Activated CD4-positive, alpha-beta T cell treated with anti-CD3 and anti-CD28 coated beads, Interleukin-2, amount 50 U/mL, for 16 hours (primary cell): ENCODE results near the gene RASGRF1.
"Not testable (repeated sequence)": the region's sequence is repeated elsewhere in the genome, so short reads cannot be mapped to it uniquely, and the experiment has no call there.

ENCODE experiments used
- DNase-seq: peaks from one replicate; pipeline ENCODE4 v3.0.0-alpha.2; 2020

RASGRF1 gene

DNA sequence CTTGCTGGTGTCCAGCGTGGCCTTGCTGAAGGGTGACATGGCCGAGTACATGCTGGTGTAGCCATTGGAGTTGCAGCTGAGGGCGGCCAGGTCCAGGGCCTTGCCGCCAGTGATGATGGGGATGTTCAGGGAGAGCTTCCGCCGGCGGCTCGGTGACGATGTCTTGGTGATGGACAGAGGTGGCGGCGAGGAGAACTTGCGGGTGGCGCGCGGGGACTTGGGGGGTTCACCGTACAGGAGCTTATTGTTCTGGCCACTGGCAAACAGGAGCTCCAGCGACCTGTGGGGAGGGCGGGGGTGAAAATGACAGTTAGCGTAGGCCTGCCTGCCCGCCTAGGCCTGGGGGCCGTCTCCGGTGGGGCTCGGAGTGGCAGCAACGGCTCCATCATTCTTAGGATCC lies 86.7 kb downstream of the RASGRF1 start:
- DNase-seq: no peak

DNA sequence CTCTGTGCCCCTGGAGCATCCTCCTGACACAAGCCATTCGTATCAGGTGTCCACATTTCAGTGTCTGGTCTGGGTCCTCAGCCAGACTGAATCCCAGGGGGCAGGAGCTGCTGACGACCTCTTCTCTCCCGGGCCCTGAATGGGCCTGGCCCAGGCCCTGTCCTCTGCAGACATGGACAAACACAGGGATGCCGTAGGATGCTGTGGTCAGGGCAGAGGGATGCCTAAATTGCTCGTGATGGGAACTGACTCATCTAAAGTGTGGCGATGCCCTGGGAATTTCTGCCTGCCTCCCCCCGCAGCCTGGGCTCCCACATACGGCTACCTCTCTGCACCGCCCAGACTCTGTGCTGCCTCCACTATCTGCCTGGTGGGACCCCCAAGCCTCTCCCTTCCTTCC lies 87.3 kb downstream of the RASGRF1 start:
- no peak for DNase-seq

DNA sequence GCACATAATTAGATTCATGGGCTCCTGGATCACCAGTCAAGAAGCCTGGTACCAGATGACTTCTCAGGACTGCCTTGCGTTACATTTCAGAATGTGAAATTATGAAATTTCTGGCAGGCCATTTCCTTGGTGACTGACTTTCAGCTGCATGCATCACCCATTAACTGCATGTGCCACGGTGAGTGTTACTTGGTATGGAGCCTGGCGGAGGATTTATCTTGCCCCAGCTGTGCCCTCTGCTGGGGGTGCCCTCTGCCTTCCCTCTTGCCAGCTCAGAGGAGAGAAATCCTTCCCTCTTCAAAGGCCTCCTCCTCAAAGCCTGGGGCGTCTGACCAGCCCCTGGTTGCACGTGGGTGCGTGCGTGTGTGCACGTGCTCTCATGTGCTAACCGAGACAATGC lies 88.0 kb downstream of the RASGRF1 start:
- no peak for DNase-seq

DNA sequence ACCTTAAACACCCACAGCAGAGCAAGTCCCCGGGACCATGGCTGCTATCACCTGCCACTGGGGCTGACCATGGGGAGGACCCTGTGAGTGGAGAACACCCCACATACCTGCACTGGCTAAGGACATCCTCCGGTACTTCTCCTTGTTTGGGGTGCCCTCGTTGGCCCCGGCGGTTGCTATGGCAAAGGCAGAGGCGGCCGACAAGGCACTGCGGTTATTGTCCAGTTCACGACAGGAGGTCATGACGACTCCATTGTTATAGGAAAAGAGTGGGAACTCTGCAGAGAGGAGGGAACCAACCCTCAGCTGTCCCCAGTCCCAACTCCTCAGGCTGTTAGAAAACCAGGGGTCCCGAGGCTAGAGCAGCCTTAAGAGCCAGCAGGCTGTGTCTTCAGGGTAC lies 90.9 kb downstream of the RASGRF1 start:
- no peak for DNase-seq

DNA sequence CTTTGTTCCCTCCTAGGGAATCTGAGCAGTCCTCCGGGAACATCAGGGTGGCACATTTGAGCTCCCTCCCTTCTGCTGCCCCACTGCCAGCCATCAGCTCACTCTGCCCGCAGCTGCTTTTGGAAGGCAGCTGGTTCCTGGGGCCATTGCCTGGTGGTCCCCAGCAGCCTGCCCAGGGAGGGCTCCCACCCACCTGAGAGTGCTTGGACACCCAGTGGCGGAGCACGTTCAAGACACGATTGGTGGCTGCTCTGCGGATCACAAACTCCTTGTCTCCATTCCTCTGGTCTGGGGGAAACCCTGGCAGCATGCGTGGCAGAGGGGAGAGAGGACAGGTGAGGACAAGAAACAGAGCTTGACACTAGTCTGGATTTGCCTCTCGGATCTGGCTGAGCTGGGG lies 92.1 kb downstream of the RASGRF1 start:
- no peak for DNase-seq

DNA sequence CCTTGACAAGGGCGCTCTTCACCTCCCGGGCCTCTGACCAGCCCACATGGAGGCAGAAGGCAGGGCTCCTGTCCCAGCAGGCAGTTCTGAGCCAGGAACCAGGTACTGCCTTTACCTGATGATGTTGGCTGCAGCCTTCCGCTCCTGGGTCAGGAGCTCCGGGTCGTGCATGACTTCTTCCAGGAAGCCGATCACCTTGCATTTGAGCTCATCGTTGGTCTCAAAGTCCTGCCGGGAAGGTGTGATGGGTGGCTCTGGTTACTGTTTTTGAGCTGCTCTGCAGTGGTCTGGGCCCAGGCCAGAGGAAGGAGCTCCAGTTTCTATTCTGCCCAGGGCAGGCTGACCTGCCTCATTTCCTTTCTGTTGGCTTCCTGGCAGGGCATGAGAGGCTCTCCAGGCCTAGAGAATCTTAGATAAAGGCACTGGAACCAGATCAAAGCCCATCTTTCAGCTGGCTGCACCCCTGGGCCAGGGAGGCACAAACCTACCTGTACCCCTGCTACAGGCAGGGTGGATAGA lies 92.5 kb downstream of the RASGRF1 start:
- no peak for DNase-seq

DNA sequence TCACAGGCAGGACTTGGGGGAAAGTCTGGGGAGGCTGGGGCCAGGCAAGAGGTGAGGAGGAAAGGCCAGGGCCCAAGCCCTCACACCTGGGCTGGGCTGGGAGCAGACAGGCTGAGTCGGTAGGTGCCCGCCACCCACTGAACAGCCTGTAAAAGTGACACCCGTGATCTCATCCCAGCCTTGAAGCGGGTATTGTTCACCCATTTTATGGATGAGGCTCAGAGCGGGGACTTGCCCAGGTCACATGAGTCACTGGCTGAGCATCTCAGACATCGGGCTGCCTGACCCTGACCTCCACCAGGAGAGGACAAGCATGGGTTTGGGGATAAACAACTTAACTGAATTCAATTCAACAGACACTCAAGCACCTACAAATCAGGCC lies 93.7 kb downstream of the RASGRF1 start:
- no peak for DNase-seq

DNA sequence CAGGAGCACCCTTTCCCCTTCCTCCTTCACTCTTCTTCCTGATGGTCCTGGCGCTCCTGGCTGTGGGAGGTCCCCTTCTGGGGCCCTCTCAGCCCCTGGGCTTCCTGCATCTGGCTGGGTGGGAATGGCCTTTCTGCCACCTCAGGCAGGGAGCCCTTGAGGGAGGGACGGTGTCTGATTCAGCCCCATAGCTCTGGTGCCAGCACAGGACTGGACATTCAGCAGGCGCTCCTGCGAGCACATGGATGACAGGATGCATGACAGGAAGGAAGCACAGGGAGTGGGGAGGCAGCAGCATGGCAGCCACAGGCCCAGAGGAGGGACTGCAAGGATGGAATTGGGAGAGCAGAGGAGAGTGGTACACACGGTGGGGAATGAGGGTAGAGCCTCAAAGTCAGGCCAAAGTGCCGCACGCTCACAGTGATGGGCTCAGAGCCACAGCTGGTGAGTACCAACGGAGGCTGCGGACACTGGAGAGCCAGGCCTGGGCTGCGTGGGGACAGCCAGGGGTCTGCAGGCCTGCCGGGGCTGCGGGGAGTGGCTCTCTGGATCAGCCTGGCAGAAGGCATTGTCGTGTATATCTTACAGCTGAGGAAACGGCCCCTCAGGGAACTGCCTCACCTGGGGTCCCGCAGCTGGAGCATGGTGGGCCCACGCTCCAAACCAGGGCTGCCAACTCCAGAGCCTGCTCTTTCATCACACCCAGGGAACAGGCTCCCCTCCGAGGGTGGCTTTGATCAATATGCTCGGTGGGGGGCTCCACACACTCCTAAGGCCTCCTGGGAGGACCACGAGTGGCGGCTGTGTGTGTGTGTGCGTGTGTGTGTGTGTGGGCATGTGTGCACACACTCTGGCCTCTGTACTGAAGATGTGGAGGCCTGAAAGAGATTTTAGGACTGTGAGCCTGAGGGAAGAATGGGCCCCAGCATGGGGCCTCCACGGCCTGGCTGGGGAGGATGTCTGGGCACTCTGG lies 94.4 kb downstream of the RASGRF1 start:
- no peak for DNase-seq

DNA sequence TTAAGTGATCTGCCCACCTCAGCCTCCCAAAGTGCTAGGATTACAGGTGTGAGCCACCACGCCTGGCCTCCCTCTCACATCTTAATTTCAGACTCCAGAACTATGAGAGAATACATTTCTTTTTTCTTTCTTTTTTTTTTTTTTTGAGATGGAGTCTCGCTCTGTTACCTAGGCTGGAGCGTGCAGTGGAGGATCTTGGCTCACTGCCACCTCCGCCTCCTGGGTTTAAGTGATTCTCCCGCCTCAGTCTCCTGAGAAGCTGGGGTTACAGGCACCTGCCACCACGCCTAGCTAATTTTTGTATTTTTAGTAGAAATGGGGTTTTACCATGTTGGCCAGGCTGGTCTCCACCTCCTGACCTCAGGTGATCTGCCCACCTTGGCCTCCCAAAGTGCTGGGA lies 95.4 kb downstream of the RASGRF1 start:
- not testable (repeated sequence) for DNase-seq

DNA sequence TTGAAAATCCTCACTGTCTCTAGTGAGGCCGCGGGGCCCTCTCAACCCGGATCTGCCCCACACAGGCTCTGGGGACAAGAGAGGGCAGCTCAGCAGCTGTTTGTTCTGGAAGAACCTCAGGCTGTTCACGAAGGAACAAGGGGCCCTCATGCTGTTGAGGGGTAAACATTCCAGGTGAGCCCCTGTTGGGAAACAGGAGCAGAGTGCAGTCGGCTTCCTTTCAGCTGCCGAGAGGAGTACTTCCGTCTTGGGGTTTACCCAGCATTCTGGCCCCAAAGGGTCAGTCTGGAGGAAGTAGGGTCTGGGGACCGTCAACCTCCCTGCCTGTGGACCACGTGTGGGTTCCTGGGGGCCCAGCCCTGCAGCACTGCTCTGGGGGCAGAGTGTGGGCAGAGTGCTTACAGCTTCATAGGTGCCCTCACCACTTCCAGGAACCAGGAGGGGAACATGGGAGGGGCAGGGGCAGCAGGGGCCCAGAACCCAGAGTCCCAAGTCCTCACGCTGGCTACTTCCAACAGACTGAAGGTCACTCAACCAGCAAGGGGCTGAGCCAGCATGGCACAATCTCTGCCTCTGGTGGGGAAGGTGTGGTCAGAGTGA lies 96.5 kb downstream of the RASGRF1 start:
- DNase-seq: no peak

DNA sequence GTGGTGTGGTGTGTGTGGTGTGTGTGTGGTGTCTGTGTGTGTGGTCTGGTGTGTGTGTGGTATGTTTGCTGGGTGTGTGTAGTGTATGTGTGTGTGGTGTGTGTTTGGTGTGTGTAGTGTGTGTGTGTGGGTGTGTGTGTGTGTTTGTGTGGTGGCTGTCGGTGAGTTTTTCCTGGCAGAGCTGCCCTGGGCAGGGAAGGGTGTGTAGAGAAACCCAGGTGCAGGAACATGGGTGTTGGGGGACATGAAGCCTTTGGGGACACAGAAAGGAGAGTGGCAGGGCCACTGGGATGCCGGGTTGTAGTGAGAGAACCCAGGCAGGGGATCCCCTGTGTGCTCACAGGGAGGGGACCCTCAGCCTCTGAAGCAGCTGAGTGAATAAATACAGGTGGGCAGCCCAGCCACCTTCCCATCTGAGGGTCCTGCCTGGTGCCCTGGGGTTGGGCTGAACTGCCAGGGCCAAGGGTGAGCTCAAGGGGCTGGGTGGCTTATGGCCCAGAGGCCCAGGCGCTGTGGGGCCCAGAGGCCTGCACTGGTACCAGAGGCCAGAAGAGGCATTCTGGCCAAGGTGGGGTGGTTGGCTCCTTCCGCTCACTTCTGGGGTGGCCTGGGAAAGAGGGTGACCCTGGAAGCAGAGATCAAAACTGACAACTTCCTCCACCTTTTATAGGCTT lies 97.2 kb downstream of the RASGRF1 start:
- DNase-seq: no peak

DNA sequence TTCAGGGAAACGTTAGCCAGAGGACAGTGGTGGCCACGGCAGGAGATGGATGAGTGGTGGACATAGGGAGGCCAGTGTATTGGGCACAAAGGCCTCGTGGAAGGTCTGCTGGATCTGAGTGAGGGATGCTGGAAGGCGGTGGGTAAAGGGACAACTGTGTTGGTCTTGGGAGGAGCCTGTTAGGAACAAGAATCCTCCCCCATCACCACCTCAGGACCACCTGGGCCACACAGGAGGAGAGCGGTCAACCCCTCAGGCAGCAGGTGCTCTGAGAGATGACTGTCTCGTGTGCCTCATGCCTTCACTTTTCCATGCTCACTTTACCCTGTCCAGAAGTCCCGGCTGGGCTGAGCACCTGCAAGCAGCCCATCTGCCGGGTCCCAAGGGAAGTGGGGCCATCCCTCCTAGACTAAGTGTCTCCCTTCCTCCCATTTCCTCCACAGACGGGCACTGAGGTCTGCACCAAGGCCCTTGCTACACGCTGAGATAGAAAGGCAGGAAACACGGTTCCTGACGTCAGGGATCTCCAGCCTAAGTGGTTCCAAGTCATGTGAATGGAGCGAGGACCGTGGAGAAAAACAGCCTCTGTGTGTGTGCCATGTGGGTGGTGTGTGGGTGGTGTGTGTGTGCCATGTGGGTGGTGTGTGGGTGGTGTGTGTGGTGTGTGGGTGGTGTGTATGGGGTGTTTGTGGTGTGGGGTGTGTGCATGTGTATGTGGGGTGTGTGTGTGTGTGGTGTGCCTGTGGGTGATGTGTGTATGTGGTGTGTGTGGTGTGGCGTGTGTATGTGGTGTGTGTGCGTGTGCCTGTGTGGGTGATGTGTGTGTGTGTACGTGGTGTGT lies 97.9 kb downstream of the RASGRF1 start:
- DNase-seq: no peak

DNA sequence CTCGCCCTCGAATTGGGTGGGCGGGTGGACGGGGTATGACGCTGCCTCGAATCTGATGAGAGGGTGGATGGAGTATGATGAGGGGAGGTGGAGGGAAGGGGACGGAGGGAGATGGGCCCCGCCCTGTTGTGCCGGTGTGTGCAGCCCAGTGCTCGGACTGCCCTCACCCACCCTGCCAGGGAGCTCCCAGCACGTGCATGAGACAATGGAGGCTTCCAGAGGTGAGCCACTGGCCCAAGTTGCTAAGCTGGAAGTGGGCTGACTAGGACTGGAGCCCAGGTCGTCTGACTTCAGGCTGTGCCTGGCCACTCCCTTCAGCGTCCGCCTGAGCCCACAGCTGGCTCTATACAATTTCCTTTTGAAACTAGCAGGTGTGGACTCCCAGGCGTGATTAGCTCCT lies 98.7 kb downstream of the RASGRF1 start:
- no peak for DNase-seq

DNA sequence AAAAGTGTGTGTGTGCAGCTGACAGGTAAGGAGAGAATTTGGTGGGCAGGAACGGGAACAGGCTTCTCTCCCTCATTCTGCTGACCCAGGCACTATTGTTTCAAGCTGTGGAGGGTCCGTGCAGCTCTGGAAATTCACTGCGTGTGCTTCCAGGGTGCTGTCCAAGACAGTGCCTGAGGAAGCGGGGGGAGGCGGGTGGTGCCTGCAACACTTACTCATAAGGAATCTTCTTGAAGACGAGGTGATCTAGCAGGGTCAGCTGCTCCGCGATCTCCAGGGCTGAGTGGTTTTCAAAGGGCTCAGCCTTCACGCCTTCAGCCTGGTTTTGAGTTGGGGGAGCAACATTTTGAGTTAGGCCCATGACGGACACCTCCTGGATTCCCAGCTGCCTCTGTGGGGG lies 99.1 kb downstream of the RASGRF1 start:
- DNase-seq: no peak

DNA sequence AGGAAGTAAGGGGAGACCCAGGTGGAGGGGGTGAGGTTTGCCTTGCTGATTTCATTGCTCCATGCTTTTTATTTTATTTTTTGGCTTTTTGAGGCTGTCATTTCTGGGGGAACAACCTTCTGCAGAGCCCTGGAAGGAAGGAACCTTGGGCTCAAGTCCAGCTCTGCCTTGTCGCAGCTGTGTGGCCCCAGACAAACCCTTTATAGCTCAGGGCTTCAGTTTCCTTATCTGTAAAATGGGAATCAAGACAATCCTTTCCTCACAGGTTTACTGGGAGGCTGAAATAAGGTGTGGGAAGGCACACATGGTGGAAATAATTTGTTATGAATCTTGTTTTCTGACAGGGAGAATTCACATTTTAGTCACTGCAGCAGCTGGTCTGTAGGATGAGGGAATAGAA lies 100.3 kb downstream of the RASGRF1 start:
- no peak for DNase-seq

DNA sequence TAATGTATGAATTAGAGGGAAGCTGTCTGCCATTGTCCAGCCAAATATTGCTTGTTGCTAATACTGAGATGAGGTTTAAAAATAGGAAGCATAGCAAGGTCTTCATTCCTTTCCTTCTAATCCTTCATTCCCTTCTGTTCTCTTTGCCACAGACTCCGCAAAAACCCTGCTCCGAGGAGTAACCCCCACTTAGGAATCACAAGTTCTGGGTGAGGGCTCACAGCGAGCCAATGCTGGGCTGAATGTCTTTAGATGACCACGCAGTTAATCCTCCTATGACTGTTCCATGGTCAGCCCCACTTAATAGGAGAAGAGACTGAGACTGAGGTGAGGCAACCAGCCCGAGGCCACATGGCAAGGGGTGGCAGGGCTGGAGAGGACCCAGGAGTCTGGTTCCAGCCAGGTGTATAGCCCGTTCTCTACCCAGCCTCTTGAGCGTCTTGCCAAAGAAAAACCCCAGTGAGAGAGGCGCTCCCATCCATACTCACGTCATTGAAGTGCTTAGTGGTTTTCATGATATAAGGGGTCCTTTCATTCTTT lies 100.8 kb downstream of the RASGRF1 start:
- DNase-seq: no peak

DNA sequence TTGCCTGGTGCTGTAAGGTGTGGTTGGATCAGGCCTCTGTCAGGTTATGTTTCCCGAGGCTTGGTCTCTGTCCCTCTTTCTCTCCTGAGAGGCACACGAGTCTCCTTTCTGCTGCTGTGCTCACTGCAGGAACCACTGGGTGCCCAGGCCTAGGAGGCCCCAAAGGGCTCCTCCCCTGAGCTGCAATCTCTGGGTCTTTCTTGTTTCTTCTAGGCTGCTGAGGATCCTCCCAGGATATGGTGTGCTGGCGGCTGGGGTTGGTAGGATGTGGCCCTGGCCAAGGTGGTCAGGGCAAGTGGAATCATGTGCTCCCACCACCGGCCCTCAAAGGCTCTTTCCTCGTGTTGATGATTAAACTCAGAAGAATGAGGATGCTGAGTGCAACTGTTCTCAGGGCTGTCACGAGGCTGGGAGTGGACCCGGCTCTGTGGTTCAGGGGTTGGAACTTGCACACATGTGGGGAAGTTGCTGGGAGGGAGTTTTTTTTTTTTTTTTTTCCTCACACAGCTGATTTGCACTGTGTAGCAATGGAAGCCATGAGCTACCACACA lies 102.1 kb downstream of the RASGRF1 start:
- DNase-seq: peak; percentile 34

DNA sequence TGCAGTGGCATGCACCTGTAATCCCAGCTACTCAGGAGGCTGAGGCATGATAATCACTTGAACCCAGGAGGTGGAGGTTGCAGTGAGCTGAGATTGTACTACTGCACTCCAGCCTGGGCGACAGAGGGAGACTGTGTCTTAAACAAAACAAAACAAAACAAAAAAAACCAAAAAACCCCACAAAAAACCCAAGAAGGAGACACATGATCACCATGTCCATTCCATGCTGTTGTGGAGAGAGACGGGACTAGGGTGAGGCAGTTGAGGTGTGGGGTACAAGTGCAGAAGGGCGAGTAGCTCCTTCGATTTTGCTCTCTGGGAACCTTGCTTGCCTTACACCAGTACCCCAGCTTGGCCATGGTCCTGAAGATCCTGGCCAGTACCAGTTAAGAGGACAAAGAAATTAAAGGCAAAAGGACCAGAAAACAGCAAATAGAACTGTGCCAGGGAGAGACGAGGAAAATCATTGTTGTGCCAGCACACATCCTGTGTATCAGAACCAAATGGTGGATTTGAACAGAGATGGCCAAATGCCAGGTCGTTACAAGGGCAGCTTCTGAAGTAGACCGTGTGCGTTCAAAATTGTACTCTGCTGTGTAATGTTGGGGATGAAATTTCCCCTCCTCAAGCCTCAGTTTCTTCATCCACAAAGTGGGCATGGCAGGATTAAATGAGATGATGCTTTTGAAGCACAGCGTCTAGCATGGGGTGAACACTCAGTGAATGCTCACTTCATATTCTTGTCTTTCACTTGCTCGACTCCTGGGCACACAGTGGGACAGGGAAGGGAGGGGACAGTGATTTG lies 102.8 kb downstream of the RASGRF1 start:
- no peak for DNase-seq

DNA sequence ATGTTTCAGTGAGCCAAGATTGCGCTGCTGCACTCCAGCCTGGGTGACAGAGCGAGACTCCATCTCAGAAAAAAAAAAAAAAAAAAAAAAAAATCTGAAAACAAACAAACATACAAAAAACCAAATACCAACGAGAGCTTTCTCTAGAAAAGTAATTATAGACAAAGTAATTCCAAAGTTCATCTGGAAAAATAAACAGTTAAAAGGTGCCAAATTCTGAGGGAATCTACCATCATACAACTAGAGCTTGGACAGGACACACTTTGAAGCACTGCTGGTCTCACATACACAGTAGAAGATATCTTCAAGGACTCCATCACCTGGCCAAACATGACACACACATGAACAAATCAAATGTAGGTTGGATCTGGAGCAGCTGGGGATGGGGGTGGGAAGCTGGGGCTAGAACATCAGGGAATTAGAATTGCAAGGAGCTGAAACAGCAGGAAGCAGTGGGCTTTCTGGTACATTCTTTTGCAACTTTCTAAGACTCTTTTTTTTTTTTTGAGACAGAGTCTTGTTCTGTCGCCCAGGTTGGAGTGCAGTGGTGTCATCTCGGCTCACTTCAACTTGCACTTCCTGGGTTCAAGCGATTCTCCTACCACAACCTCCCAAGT lies 104.6 kb downstream of the RASGRF1 start:
- no peak for DNase-seq

DNA sequence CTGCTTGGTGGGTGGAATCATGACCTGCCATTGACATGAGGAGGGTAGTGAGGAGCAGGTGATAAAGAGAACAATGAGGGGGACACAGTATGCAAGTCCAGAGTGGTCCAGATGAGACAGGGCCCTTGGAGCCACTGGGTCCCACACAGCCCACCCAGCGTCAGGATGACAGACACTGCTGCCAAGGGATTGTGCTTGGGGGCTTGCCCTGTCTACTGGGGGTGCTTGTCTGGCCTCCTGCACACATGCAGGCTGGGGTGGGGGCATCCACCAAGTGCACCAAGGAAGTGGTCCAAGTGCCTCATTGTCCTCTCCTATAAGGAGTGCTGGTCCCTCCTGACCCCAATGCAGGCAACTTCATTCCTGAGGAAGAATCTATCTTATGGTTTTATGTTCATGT lies 106.5 kb downstream of the RASGRF1 start:
- DNase-seq: no peak
